Liver (tissue), 3 donors: Measurements from ENCODE around the gene SPATA2L.

Experiments
- CTCF ChIP-seq: fragments of 150-350 bp; IDR thresholded peaks from 2 replicates; pipeline ENCODE4 v1.5.1; 2017; ENCODE audit warnings: improper control_type of control experiment, low read depth, low read length; ENCODE audit not compliant: missing input control
- EGR1 ChIP-seq, 2 donors: IDR thresholded peaks; 2 replicates each; pipeline ENCODE4 v1.6.1; 2016 to 2018; ENCODE audit warnings: antibody characterized with exemption in 2 of 2, low read depth in 2 of 2
- FOXA1 ChIP-seq: IDR thresholded peaks from 2 replicates; pipeline ENCODE4 v1.6.1; 2016; ENCODE audit warnings: antibody characterized with exemption
- GABPA ChIP-seq, 2 donors: IDR thresholded peaks in 1 of 2; conservative IDR thresholded peaks in 1 of 2; 2 replicates each; pipeline ENCODE4 v1.6.1; 2016; ENCODE audit warnings: antibody characterized with exemption in 2 of 2, mild to moderate bottlenecking in 1 of 2, moderate library complexity in 1 of 2
- HNF4G ChIP-seq: IDR thresholded peaks from 2 replicates; pipeline ENCODE4 v1.6.1; 2016; ENCODE audit warnings: antibody characterized with exemption
- JUND ChIP-seq, 2 donors: IDR thresholded peaks; 2 replicates each; pipeline ENCODE4 v1.6.1; 2016; ENCODE audit warnings: antibody characterized with exemption in 2 of 2
- MAX ChIP-seq: IDR thresholded peaks from 2 replicates; pipeline ENCODE4 v1.6.1; 2016; ENCODE audit warnings: antibody characterized with exemption
- NR2F2 ChIP-seq: IDR thresholded peaks from 2 replicates; pipeline ENCODE4 v1.6.1; 2016; ENCODE audit warnings: antibody characterized with exemption
- RAD21 ChIP-seq, 2 donors: IDR thresholded peaks; 2 replicates each; pipeline ENCODE4 v1.6.1; 2016; ENCODE audit warnings: antibody characterized with exemption in 2 of 2, mild to moderate bottlenecking in 2 of 2
- REST ChIP-seq: IDR thresholded peaks from 2 replicates; pipeline ENCODE4 v1.6.1; 2016; ENCODE audit warnings: antibody characterized with exemption, mild to moderate bottlenecking
- RXRA ChIP-seq, 2 donors: IDR thresholded peaks; 2 replicates each; pipeline ENCODE4 v1.6.1; 2017 to 2018; ENCODE audit warnings: antibody characterized with exemption in 2 of 2, mild to moderate bottlenecking in 1 of 2
- ZBTB33 ChIP-seq: IDR thresholded peaks from 2 replicates; pipeline ENCODE4 v1.6.1; 2016; ENCODE audit warnings: antibody characterized with exemption
- donor health status: healthy.
- donor health status: healthy.

GRCh38 chr16:89691986-89692569, 9.4 kb downstream of the SPATA2L start:
- TF ChIP-seq EGR1 (IDR thresholded peaks at IDR 0.05; ENCODE audit: low read depth in 2 of 2) (no peak), CTCF (no peak), HNF4G (no peak), REST (no peak), RAD21 (IDR thresholded peaks at IDR 0.05) (no peak), RXRA (IDR thresholded peaks at IDR 0.05) (no peak), MAX (no peak), NR2F2 (no peak), GABPA (IDR thresholded peaks at IDR 0.05 in 1 of 2, conservative IDR thresholded peaks at IDR 0.05 in 1 of 2) (no peak), JUND (IDR thresholded peaks at IDR 0.05) (no peak), FOXA1 (no peak), ZBTB33 (no peak)
